H9 (cell line): ENCODE measurements around the gene WSB1. TPM values are rescaled to one million over a fixed set of nuclear protein-coding genes. Genes with fewer than 3 reads are reported as not detected.

ENCODE experiments used
- DNase-seq: peaks from one replicate; pipeline ENCODE4 v3.0.0-alpha.2; 2017
- H2AFZ ChIP-seq: one replicate; pipeline ENCODE4 v1.6.1; 2013; ENCODE audit warnings: mild to moderate bottlenecking, low read length, control low read depth, moderate library complexity
- H2AK5ac ChIP-seq: 2 replicates; pipeline ENCODE4 v1.6.1; 2013; ENCODE audit warnings: low read length, control low read depth, mixed read lengths; ENCODE audit not compliant: insufficient read length
- H2BK120ac ChIP-seq: one replicate; pipeline ENCODE4 v1.6.1; 2013; ENCODE audit warnings: low read depth, mild to moderate bottlenecking, low read length, control low read depth, inconsistent platforms; ENCODE audit not compliant: poor library complexity, severe bottlenecking
- H2BK12ac ChIP-seq: 2 replicates; pipeline ENCODE4 v1.6.1; 2013; ENCODE audit warnings: low read length, control low read depth, mixed read lengths, low read depth; ENCODE audit not compliant: insufficient read length
- H2BK15ac ChIP-seq: 2 replicates; pipeline ENCODE4 v1.6.1; 2013; ENCODE audit warnings: low read depth, low read length, control low read depth
- H2BK20ac ChIP-seq: one replicate; pipeline ENCODE4 v1.6.1; 2013; ENCODE audit warnings: low read depth, mild to moderate bottlenecking, low read length, control low read depth, inconsistent platforms; ENCODE audit not compliant: poor library complexity, severe bottlenecking
- H2BK5ac ChIP-seq: 2 replicates; pipeline ENCODE4 v1.6.1; 2013; ENCODE audit warnings: low read length, control low read depth, mixed read lengths; ENCODE audit not compliant: insufficient read length
- H3K14ac ChIP-seq: 2 replicates; pipeline ENCODE4 v1.6.1; 2013; ENCODE audit warnings: low read length, control low read depth; ENCODE audit not compliant: insufficient read depth
- H3K18ac ChIP-seq: 2 replicates; pipeline ENCODE4 v1.6.1; 2013; ENCODE audit warnings: low read depth, mild to moderate bottlenecking, mixed read lengths, low read length, control low read depth; ENCODE audit not compliant: insufficient read length
- H3K23ac ChIP-seq: 2 replicates; pipeline ENCODE4 v1.6.1; 2013; ENCODE audit warnings: low read length, control low read depth, mixed read lengths, low read depth; ENCODE audit not compliant: insufficient read length
- H3K23me2 ChIP-seq: 2 replicates; pipeline ENCODE4 v1.6.1; 2013; ENCODE audit warnings: low read depth, mild to moderate bottlenecking, mixed read lengths, low read length, control low read depth; ENCODE audit not compliant: insufficient read length, poor library complexity, severe bottlenecking
- H3K27ac ChIP-seq: 2 replicates; pipeline ENCODE4 v1.5.1; 2013; ENCODE audit warnings: low read length, control low read depth, mixed read lengths, low read depth; ENCODE audit not compliant: insufficient read length
- H3K27me3 ChIP-seq: 2 replicates; pipeline ENCODE4 v1.6.1; 2013; ENCODE audit warnings: low read length, control low read depth, inconsistent platforms; ENCODE audit not compliant: insufficient read depth
- H3K4ac ChIP-seq: 2 replicates; pipeline ENCODE4 v1.6.1; 2013; ENCODE audit warnings: low read depth, mild to moderate bottlenecking, control low read depth, inconsistent platforms, low read length, moderate library complexity
- H3K4me1 ChIP-seq: 2 replicates; pipeline ENCODE4 v1.6.1; 2013; ENCODE audit warnings: low read length, control low read depth, inconsistent platforms; ENCODE audit not compliant: insufficient read depth
- H3K4me2 ChIP-seq: 2 replicates; pipeline ENCODE4 v1.6.1; 2013; ENCODE audit warnings: low read length, control low read depth, mixed read lengths; ENCODE audit not compliant: insufficient read length, insufficient read depth
- H3K56ac ChIP-seq: 2 replicates; pipeline ENCODE4 v1.6.1; 2013; ENCODE audit warnings: low read depth, mild to moderate bottlenecking, mixed read lengths, low read length, control low read depth; ENCODE audit not compliant: insufficient read length
- H3K79me1 ChIP-seq: 2 replicates; pipeline ENCODE4 v1.6.1; 2013; ENCODE audit warnings: low read depth, mild to moderate bottlenecking, moderate library complexity, low read length, control low read depth, inconsistent platforms; ENCODE audit not compliant: insufficient read depth, poor library complexity, severe bottlenecking
- H3K79me2 ChIP-seq: 2 replicates; pipeline ENCODE4 v1.6.1; 2013; ENCODE audit warnings: low read length, control low read depth, inconsistent platforms; ENCODE audit not compliant: insufficient read depth
- H3K9ac ChIP-seq: 2 replicates; pipeline ENCODE4 v1.6.1; 2013; ENCODE audit warnings: low read length, control low read depth, mixed read lengths; ENCODE audit not compliant: insufficient read length; ENCODE audit errors: extremely low read depth
- H3K9me3 ChIP-seq: one replicate; pipeline ENCODE4 v1.6.1; 2013; ENCODE audit warnings: low read depth, low read length, inconsistent platforms; ENCODE audit not compliant: control insufficient read depth
- H3T11ph ChIP-seq: one replicate; pipeline ENCODE4 v1.6.1; 2013; ENCODE audit warnings: mild to moderate bottlenecking, low read length, control low read depth, inconsistent platforms
- H4K20me1 ChIP-seq: one replicate; pipeline ENCODE4 v1.6.1; 2013; ENCODE audit not compliant: control insufficient read depth, insufficient read length, insufficient read depth
- H4K5ac ChIP-seq: 2 replicates; pipeline ENCODE4 v1.6.1; 2013; ENCODE audit warnings: low read depth, mild to moderate bottlenecking, mixed read lengths, low read length, control low read depth; ENCODE audit not compliant: insufficient read length
- H4K8ac ChIP-seq: replicated peaks from 2 replicates; pipeline ENCODE4 v1.6.1; 2013; ENCODE audit warnings: low read length, control low read depth, mixed read lengths, low read depth; ENCODE audit not compliant: insufficient read length
- H4K91ac ChIP-seq: 2 replicates; pipeline ENCODE4 v1.6.1; 2013; ENCODE audit warnings: low read depth, mild to moderate bottlenecking, moderate library complexity, mixed read lengths, low read length, control low read depth; ENCODE audit not compliant: insufficient read length
- H3K27ac Mint-ChIP-seq, 3 experiments: 2 replicates in 2 of 3; 3 replicates in 1 of 3; pipeline ENCODE4 v1.8.0; 2020 to 2021; ENCODE audit warnings: mixed read lengths in 3 of 3, mild to moderate bottlenecking in 1 of 3, moderate library complexity in 1 of 3
- H3K27me3 Mint-ChIP-seq: 2 replicates; pipeline ENCODE4 v1.8.0; 2021; ENCODE audit warnings: low read depth, mild to moderate bottlenecking, moderate library complexity, mixed read lengths
- H3K36me3 Mint-ChIP-seq, 3 experiments: 2 replicates in 2 of 3; 3 replicates in 1 of 3; pipeline ENCODE4 v1.8.0; 2020 to 2021; ENCODE audit warnings: low read depth in 3 of 3, mixed read lengths in 3 of 3; ENCODE audit not compliant: insufficient read depth in 1 of 3
- H3K4me1 Mint-ChIP-seq, 2 experiments: 2 replicates each; pipeline ENCODE4 v1.8.0; 2020; ENCODE audit warnings: mixed read lengths in 2 of 2
- H3K4me3 Mint-ChIP-seq, 2 experiments: 2 replicates in 1 of 2; 3 replicates in 1 of 2; pipeline ENCODE4 v1.8.0; 2020 to 2021; ENCODE audit warnings: mild to moderate bottlenecking in 2 of 2, mixed read lengths in 2 of 2, moderate library complexity in 1 of 2
- H3K9me3 Mint-ChIP-seq, 2 experiments: 2 replicates in 1 of 2; 3 replicates in 1 of 2; pipeline ENCODE4 v1.8.0; 2020; ENCODE audit warnings: mild to moderate bottlenecking in 2 of 2, mixed read lengths in 2 of 2, moderate library complexity in 1 of 2
- WGBS: extraction: QIAGEN DNeasy Blood & Tissue Kit; methylation state at CpG from one replicate; pipeline ENCODE4 v1.1.7; 2013; ENCODE audit warnings: missing lambda C conversion rate, low lambda C conversion rate, mixed read lengths; ENCODE audit not compliant: insufficient read length; ENCODE audit errors: extremely low coverage; 5-methylcytosine and 5-hydroxymethylcytosine counted together
- microRNA-seq: library from miRNA; unstranded; fragments of <30 nt; microRNA quantifications from one replicate; pipeline ENCODE4, GENCODE V29; 2020; ENCODE audit warnings: borderline microRNAs expressed
- total RNA-seq: library from RNA; stranded (reverse); gene quantifications from 2 replicates; pipeline ENCODE4 v1.2.1, GENCODE V29; 2021
- TF ChIP-seq, protein P1 (sequence below): fragments of 200-600 bp; sonication (generic); conservative IDR thresholded peaks from 3 replicates; pipeline ENCODE4 v1.8.0; 2021; ENCODE audit warnings: antibody characterized with exemption, mild to moderate bottlenecking

The WSB1 gene
- total RNA-seq, 1 experiment from 2014 or later: 187 TPM

DNA sequence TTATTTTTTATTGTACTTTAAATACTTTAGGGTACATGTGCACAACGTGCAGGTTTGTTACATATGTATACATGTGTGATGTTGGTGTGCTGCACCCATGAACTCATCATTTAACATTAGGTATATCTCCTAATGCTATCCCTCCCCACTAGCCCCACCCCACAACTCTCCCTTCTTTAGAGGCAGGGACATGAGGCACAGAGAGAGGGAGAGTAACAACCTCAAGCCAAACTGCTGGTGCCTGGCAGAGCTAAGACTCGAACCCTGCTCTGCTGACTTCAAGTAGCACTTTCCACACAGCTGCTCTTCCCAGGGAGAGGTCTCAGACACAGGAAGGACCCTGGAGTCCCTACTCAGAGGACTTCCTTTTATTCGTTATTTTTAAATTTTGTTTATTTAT lies 69.4 kb downstream of the WSB1 start:
- DNase-seq: no peak
- H3K9ac ChIP-seq: no peak overlapping the region
- no peak overlapping the region for H2BK120ac ChIP-seq
- H3K23me2 ChIP-seq: no peaks in the 10 kb centered on the region
- no peak overlapping the region for H4K5ac ChIP-seq
- no peak overlapping the region for H3K23ac ChIP-seq
- H3K27me3 ChIP-seq: no peaks in the 10 kb centered on the region
- H3K4me1 ChIP-seq: no peaks in the 10 kb centered on the region
- no peaks in the 10 kb centered on the region; a peak in 1 of 7 replicates for H3K36me3 Mint-ChIP-seq
- no peak overlapping the region for H3K27ac Mint-ChIP-seq
- H3K14ac ChIP-seq: no peak overlapping the region
- no CpG with 5 or more reads among the region's 3 CpGs for WGBS
- H3K4me3 Mint-ChIP-seq: no peak overlapping the region
- H3K79me2 ChIP-seq: no peaks in the 10 kb centered on the region
- H2BK5ac ChIP-seq: no peak overlapping the region
- H3K18ac ChIP-seq: no peak overlapping the region
- peaks cover 8 to 10% of the 10 kb centered on the region in 2 experiments for H3K4me1 Mint-ChIP-seq
- H3K9me3 Mint-ChIP-seq: no peaks in the 10 kb centered on the region
- peaks cover 2% of the 10 kb centered on the region; the same call in 1 of the 2 replicates for H3K27me3 Mint-ChIP-seq
- H3K4me2 ChIP-seq: no peak overlapping the region
- no peak overlapping the region for H2AK5ac ChIP-seq
- H3T11ph ChIP-seq: no peak overlapping the region
- no peaks in the 10 kb centered on the region for H3K79me1 ChIP-seq
- no peak overlapping the region for H4K91ac ChIP-seq
- no peak overlapping the region for H2BK12ac ChIP-seq
- no peak overlapping the region for H3K27ac ChIP-seq
- no peak overlapping the region for H4K8ac ChIP-seq
- TF ChIP-seq, protein P1, sequence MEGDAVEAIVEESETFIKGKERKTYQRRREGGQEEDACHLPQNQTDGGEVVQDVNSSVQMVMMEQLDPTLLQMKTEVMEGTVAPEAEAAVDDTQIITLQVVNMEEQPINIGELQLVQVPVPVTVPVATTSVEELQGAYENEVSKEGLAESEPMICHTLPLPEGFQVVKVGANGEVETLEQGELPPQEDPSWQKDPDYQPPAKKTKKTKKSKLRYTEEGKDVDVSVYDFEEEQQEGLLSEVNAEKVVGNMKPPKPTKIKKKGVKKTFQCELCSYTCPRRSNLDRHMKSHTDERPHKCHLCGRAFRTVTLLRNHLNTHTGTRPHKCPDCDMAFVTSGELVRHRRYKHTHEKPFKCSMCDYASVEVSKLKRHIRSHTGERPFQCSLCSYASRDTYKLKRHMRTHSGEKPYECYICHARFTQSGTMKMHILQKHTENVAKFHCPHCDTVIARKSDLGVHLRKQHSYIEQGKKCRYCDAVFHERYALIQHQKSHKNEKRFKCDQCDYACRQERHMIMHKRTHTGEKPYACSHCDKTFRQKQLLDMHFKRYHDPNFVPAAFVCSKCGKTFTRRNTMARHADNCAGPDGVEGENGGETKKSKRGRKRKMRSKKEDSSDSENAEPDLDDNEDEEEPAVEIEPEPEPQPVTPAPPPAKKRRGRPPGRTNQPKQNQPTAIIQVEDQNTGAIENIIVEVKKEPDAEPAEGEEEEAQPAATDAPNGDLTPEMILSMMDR: no peak
- H2AFZ ChIP-seq: no peak overlapping the region
- no peak overlapping the region for H2BK20ac ChIP-seq
- H3K4ac ChIP-seq: no peak overlapping the region
- H4K20me1 ChIP-seq: no peaks in the 10 kb centered on the region
- H2BK15ac ChIP-seq: no peak overlapping the region
- no peak overlapping the region for H3K56ac ChIP-seq
- H3K9me3 ChIP-seq: no peaks in the 10 kb centered on the region

Small RNA genes lying within 50 kb of the gene (microRNA-seq; reads per million reads assigned to microRNA genes)
- not detected for gene MIR4522

Other genes starting within 250 kb of the WSB1 start
- 43.5 and 44.9 TPM in 2 replicates for gene KSR1, start 162.3 kb downstream of the WSB1 start, total RNA-seq